Sigmoid colon (tissue), 4 donors: Measurements from ENCODE around the gene FGR.

Experiments
- CTCF ChIP-seq, 4 experiments: fragments of 450-650 bp in 3 of 4; fragments of 200-600 bp in 1 of 4; IDR thresholded peaks; one replicate each; pipeline ENCODE4 v1.5.1; 2016 to 2019; ENCODE audit warnings: antibody characterized with exemption in 4 of 4, mild to moderate bottlenecking in 3 of 4, moderate library complexity in 2 of 4
- EP300 ChIP-seq, 4 donors: sonication (generic); formaldehyde crosslinking; IDR thresholded peaks; one replicate each; pipeline ENCODE4 v1.6.1; 2017; ENCODE audit warnings: antibody characterized with exemption in 4 of 4
- POLR2A ChIP-seq, 2 donors: fragments of 450-650 bp; IDR thresholded peaks; one replicate each; pipeline ENCODE4 v1.6.1; 2016; ENCODE audit warnings: antibody characterized with exemption in 2 of 2, mild to moderate bottlenecking in 2 of 2, moderate library complexity in 2 of 2
- POLR2AphosphoS5 ChIP-seq, 4 donors: sonication (generic); formaldehyde crosslinking; IDR thresholded peaks; one replicate each; pipeline ENCODE4 v1.6.1; 2017; ENCODE audit warnings: antibody characterized with exemption in 4 of 4

- TF ChIP-seq POLR2AphosphoS5 (IDR thresholded peaks at IDR 0.05) = no peak
- TF ChIP-seq POLR2A (IDR thresholded peaks at IDR 0.05) = no peak
- no peak for TF ChIP-seq CTCF (IDR thresholded peaks at IDR 0.05)
- TF ChIP-seq EP300 (IDR thresholded peaks at IDR 0.05) = no peak
Measured at GRCh38 chr1:27611450-27611849, 23.5 kb downstream of the FGR start.
